Measurements from ENCODE around the gene CNDP2. TPM values are rescaled to one million over a fixed set of nuclear protein-coding genes. Genes with fewer than 3 reads are reported as not detected.

Gene CNDP2
- total RNA-seq, 2 experiments from 2014 or later, result 145 to 163 TPM

- Mint-ChIP-seq H3K27me3 (peaks cover 68% of the 10 kb centered on the region), H3K27ac (no peak within 1 kb of the TSS), H3K4me1 (peaks cover 6% of the 10 kb centered on the region), H3K4me3 (peak within 1 kb of the TSS; percentile 35), H3K36me3 (ENCODE audit: low read depth) (no peaks in the 10 kb centered on the region), H3K9me3 (no peaks in the 10 kb centered on the region)
- CTCF ChIA-PET, result no interaction called here
- POLR2A ChIA-PET, result no interaction called here
- DNase-seq, result no peak
Measured at GRCh38 chr18:74457043-74457724, 39.0 kb upstream of the CNDP2 start, which contains the start of gene DIPK1C. Gene DIPK1C (minus strand): TSS chr18:74457308. CDS start chr18:74457259, 49 bp downstream.

- POLR2A ChIA-PET, result no interaction called here
- CTCF ChIA-PET, result no interaction called here
- Mint-ChIP-seq H3K4me1 (peaks cover 6% of the 10 kb centered on the region), H3K36me3 (ENCODE audit: low read depth) (no peaks in the 10 kb centered on the region), H3K27me3 (peaks cover 67% of the 10 kb centered on the region), H3K4me3 (no peak overlapping the region), H3K27ac (no peak overlapping the region), H3K9me3 (no peaks in the 10 kb centered on the region)
- DNase-seq, result no peak
Measured at GRCh38 chr18:74457725-74458421, 38.3 kb upstream of the CNDP2 start.

GRCh38 chr18:74459889-74460288 lies 36.3 kb upstream of the CNDP2 start:
- peaks cover 6% of the 10 kb centered on the region for H3K4me1 Mint-ChIP-seq
- no peak for DNase-seq
- no peak overlapping the region for H3K4me3 Mint-ChIP-seq
- H3K9me3 Mint-ChIP-seq, result no peaks in the 10 kb centered on the region
- H3K36me3 Mint-ChIP-seq (ENCODE audit: low read depth), result no peaks in the 10 kb centered on the region
- no peak overlapping the region for H3K27ac Mint-ChIP-seq
- ChIA-PET CTCF (no interaction called here), POLR2A (no interaction called here)
- H3K27me3 Mint-ChIP-seq, result peaks cover 49% of the 10 kb centered on the region

GRCh38 chr18:74460825-74461224 lies 35.3 kb upstream of the CNDP2 start:
- Mint-ChIP-seq H3K27ac (no peak overlapping the region), H3K36me3 (ENCODE audit: low read depth) (no peaks in the 10 kb centered on the region), H3K4me3 (no peak overlapping the region), H3K27me3 (peaks cover 40% of the 10 kb centered on the region), H3K4me1 (peaks cover 6% of the 10 kb centered on the region), H3K9me3 (no peaks in the 10 kb centered on the region)
- ChIA-PET POLR2A (no interaction called here), CTCF (no interaction called here)
- DNase-seq, result no peak

GRCh38 chr18:74463254-74463653 lies 32.9 kb upstream of the CNDP2 start:
- no peaks in the 10 kb centered on the region for H3K36me3 Mint-ChIP-seq (ENCODE audit: low read depth)
- H3K4me1 Mint-ChIP-seq, result no peaks in the 10 kb centered on the region
- no peak overlapping the region for H3K4me3 Mint-ChIP-seq
- H3K27ac Mint-ChIP-seq, result no peak overlapping the region
- H3K9me3 Mint-ChIP-seq, result no peaks in the 10 kb centered on the region
- ChIA-PET POLR2A (no interaction called here), CTCF (no interaction called here)
- no peak for DNase-seq
- H3K27me3 Mint-ChIP-seq, result peaks cover 27% of the 10 kb centered on the region

GRCh38 chr18:74463983-74464382 lies 32.2 kb upstream of the CNDP2 start:
- POLR2A ChIA-PET, result no interaction called here
- H3K4me3 Mint-ChIP-seq, result no peak overlapping the region
- no peaks in the 10 kb centered on the region for H3K36me3 Mint-ChIP-seq (ENCODE audit: low read depth)
- no peaks in the 10 kb centered on the region for H3K9me3 Mint-ChIP-seq
- peaks cover 26% of the 10 kb centered on the region for H3K27me3 Mint-ChIP-seq
- CTCF ChIA-PET, result no interaction called here
- no peak for DNase-seq
- H3K27ac Mint-ChIP-seq, result no peak overlapping the region
- H3K4me1 Mint-ChIP-seq, result no peaks in the 10 kb centered on the region

- no peaks in the 10 kb centered on the region for H3K36me3 Mint-ChIP-seq (ENCODE audit: low read depth)
- ChIA-PET CTCF (no interaction called here), POLR2A (no interaction called here)
- no peaks in the 10 kb centered on the region for H3K4me1 Mint-ChIP-seq
- peaks cover 19% of the 10 kb centered on the region for H3K27me3 Mint-ChIP-seq
- H3K9me3 Mint-ChIP-seq, result peaks cover 5% of the 10 kb centered on the region
- no peak overlapping the region for H3K27ac Mint-ChIP-seq
- no peak for DNase-seq
- H3K4me3 Mint-ChIP-seq, result no peak overlapping the region
Measured at GRCh38 chr18:74465775-74466174, 30.4 kb upstream of the CNDP2 start.

- no peak for DNase-seq
- ChIA-PET POLR2A (no interaction called here), CTCF (interaction anchor here (0.7 kb wide), 1 partner anchor 24 kb away, joined by 3 read pairs; no protein-coding TSS in a partner anchor)
- H3K9me3 Mint-ChIP-seq, result peaks cover 5% of the 10 kb centered on the region
- H3K27ac Mint-ChIP-seq, result no peak overlapping the region
- H3K36me3 Mint-ChIP-seq (ENCODE audit: low read depth), result no peaks in the 10 kb centered on the region
- H3K4me3 Mint-ChIP-seq, result no peak overlapping the region
- H3K4me1 Mint-ChIP-seq, result no peaks in the 10 kb centered on the region
- peaks cover 19% of the 10 kb centered on the region for H3K27me3 Mint-ChIP-seq
Measured at GRCh38 chr18:74468547-74469061, 27.6 kb upstream of the CNDP2 start.

GRCh38 chr18:74472312-74472711 lies 23.9 kb upstream of the CNDP2 start:
- Mint-ChIP-seq H3K9me3 (peaks cover 5% of the 10 kb centered on the region), H3K27ac (no peak overlapping the region), H3K36me3 (ENCODE audit: low read depth) (no peaks in the 10 kb centered on the region), H3K27me3 (peaks cover 17% of the 10 kb centered on the region), H3K4me1 (no peaks in the 10 kb centered on the region), H3K4me3 (no peak overlapping the region)
- no peak for DNase-seq
- POLR2A ChIA-PET, result no interaction called here
- CTCF ChIA-PET, result no interaction called here

- H3K9me3 Mint-ChIP-seq, result peaks cover 5% of the 10 kb centered on the region
- DNase-seq, result no peak
- H3K4me3 Mint-ChIP-seq, result no peak overlapping the region
- POLR2A ChIA-PET, result no interaction called here
- H3K27me3 Mint-ChIP-seq, result peaks cover 7% of the 10 kb centered on the region
- CTCF ChIA-PET, result no interaction called here
- no peak overlapping the region for H3K27ac Mint-ChIP-seq
- H3K4me1 Mint-ChIP-seq, result no peaks in the 10 kb centered on the region
- H3K36me3 Mint-ChIP-seq (ENCODE audit: low read depth), result no peaks in the 10 kb centered on the region
Measured at GRCh38 chr18:74473976-74474640, 22.1 kb upstream of the CNDP2 start.

- no peak overlapping the region for H3K27ac Mint-ChIP-seq
- no peaks in the 10 kb centered on the region for H3K36me3 Mint-ChIP-seq (ENCODE audit: low read depth)
- no peak for DNase-seq
- POLR2A ChIA-PET, result no interaction called here
- no peaks in the 10 kb centered on the region for H3K27me3 Mint-ChIP-seq
- no peaks in the 10 kb centered on the region for H3K9me3 Mint-ChIP-seq
- H3K4me3 Mint-ChIP-seq, result no peak overlapping the region
- CTCF ChIA-PET, result interaction anchor here (0.6 kb wide), 1 partner anchor 1061 kb away, joined by 3 read pairs; no protein-coding TSS in a partner anchor
- H3K4me1 Mint-ChIP-seq, result no peaks in the 10 kb centered on the region
Measured at GRCh38 chr18:74476140-74476539, 20.0 kb upstream of the CNDP2 start.

GRCh38 chr18:74477771-74478170 lies 18.4 kb upstream of the CNDP2 start:
- H3K9me3 Mint-ChIP-seq, result no peaks in the 10 kb centered on the region
- POLR2A ChIA-PET, result no interaction called here
- no peaks in the 10 kb centered on the region for H3K27me3 Mint-ChIP-seq
- H3K4me3 Mint-ChIP-seq, result no peak overlapping the region
- DNase-seq, result no peak
- no peak overlapping the region for H3K27ac Mint-ChIP-seq
- H3K4me1 Mint-ChIP-seq, result no peaks in the 10 kb centered on the region
- H3K36me3 Mint-ChIP-seq (ENCODE audit: low read depth), result no peaks in the 10 kb centered on the region
- CTCF ChIA-PET, result no interaction called here

GRCh38 chr18:74478316-74478715 lies 17.8 kb upstream of the CNDP2 start:
- Mint-ChIP-seq H3K27ac (no peak overlapping the region), H3K9me3 (no peaks in the 10 kb centered on the region), H3K4me3 (no peak overlapping the region), H3K36me3 (ENCODE audit: low read depth) (no peaks in the 10 kb centered on the region), H3K27me3 (no peaks in the 10 kb centered on the region), H3K4me1 (no peaks in the 10 kb centered on the region)
- DNase-seq, result no peak
- POLR2A ChIA-PET, result no interaction called here
- CTCF ChIA-PET, result no interaction called here
